SK-N-SH (cell line): ENCODE data around the gene EEFSEC.

Experiments
- CTCF ChIP-seq: fragments of 200-600 bp; sonication (generic); IDR thresholded peaks from 2 replicates; pipeline ENCODE4 v1.6.1; 2017; ENCODE audit warnings: antibody characterized with exemption, mild to moderate bottlenecking, moderate library complexity
- ELF1 ChIP-seq: IDR thresholded peaks from 2 replicates; pipeline ENCODE4 v1.4.0; 2012
- EP300 ChIP-seq, 2 experiments: IDR thresholded peaks; 2 replicates each; pipeline versions ENCODE4 v1.4.0 to v1.6.1; 2012; ENCODE audit warnings: borderline replicate concordance in 1 of 2, low read depth in 1 of 2, low read length in 1 of 2
- MAX ChIP-seq: IDR thresholded peaks from 2 replicates; pipeline ENCODE4 v1.4.0; 2012; ENCODE audit warnings: low read depth
- NFIC ChIP-seq: IDR thresholded peaks from 2 replicates; pipeline ENCODE4 v1.4.0; 2012; ENCODE audit warnings: borderline replicate concordance
- POLR2AphosphoS5 ChIP-seq: IDR thresholded peaks from 2 replicates; pipeline ENCODE4 v1.6.1; 2012; ENCODE audit warnings: low read depth, low read length
- RCOR1 ChIP-seq: fragments of 150-350 bp; IDR thresholded peaks from 2 replicates; pipeline ENCODE4 v1.6.1; 2017; ENCODE audit warnings: antibody characterized with exemption, low read length
- YY1 ChIP-seq: IDR thresholded peaks from 2 replicates; pipeline ENCODE4 v1.4.0; 2012; ENCODE audit warnings: low read depth, mild to moderate bottlenecking

- TF ChIP-seq RCOR1 (no peak), ELF1 (no peak), EP300 (IDR thresholded peaks at IDR 0.05; ENCODE audit: borderline replicate concordance in 1 of 2, low read depth in 1 of 2, low read length in 1 of 2) (no peak), MAX (no peak), CTCF (no peak), YY1 (no peak), POLR2AphosphoS5 (no peak), NFIC (no peak)
Measured at GRCh38 chr3:128429275-128429674, 276.0 kb downstream of the EEFSEC start.
